Measurements from ENCODE around the gene EGR2. TPM values are rescaled to one million over a fixed set of nuclear protein-coding genes. Genes with fewer than 3 reads are reported as not detected.
A peak's percentile ranks its signal among the peaks of the same experiment; 100 is the strongest.

Gene EGR2
- total RNA-seq (1 to 10 TPM in 2 of 4 donors, under 1 TPM in 2; 0.67 to 1.2 (median 0.97) TPM), polyA plus RNA-seq (under 1 TPM; 0.24 to 0.64 (median 0.26) TPM)
- long read RNA-seq, donor 1 = 0 reads
- long read RNA-seq, donor 2 = 0 reads

DNA sequence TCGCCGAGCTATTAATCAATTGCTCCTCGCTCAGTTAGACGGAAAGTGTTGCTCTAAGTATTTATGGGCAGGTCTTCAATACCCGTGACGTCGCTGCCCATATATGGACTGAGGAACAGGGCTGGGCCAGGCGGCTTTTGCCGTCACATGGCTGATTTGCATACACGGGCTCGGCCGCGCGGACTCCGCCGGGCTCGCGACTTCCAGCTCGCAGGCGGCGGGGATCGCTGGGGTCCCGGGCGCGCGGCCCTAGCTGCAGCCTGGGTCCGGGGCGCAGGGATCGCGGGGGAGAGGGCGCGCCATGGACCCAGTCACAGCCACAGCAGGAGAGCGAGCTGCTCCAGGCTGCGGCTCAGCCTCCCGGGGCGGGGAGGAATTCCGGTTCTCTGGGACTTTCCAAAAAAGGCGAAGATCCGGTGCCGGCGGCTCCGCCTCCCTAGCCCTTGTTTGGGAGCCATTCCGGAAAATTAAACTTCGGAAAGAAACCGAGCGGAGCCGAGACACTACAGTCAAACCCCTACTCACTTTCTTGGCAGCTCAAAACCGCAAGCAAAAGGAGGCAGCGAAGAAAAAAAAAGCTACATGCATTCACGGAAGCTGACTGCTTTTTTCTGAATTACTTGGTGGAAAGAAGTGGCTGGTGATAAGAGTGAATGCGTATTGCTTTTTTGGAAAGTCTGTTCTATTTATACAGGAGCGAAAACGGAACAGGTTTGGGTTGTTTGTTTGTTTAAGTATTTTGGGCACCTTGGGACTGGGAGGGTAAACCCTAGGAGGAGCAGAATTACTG is at the start of gene EGR2:
Gene EGR2 (minus strand): TSS at position 36 of the 790 bp plus-strand sequence. CDS start 337 bp downstream, outside the sequence.
- Histone ChIP-seq H3K4me3 (peak within 1 kb of the TSS; percentile 79), H3K27me3 (ENCODE audit: insufficient read depth in 3 of 3, low read length in 2 of 3) (peaks cover 0 to 27% (median 13%) of the 10 kb centered on the region in 3 donors), H3K27ac (peak within 1 kb of the TSS; percentile 81), H3K9me3 (no peaks in the 10 kb centered on the region), H3K4me1 (peaks cover 21% of the 10 kb centered on the region), H3K36me3 (ENCODE audit: insufficient read depth in 1 of 2, low read depth in 1 of 2) (peaks cover 0 to 2% of the 10 kb centered on the region in 2 donors)
- intact Hi-C loops (cut with DNase I) = loop anchor here (5.0 to 10.0 kb wide), 5 partner anchors 204 to 382 kb away; partner anchors contain the start of gene NRBF2 (in 1 of the 2)
- WGBS, 3 donors = 0% methylated on average over 52 to 53 of the region's 53 CpGs
- DNase-seq (peak; percentile 90 to 94), ATAC-seq (peak; percentile 87 to 89 (median 88))
- TF ChIP-seq, protein P1, sequence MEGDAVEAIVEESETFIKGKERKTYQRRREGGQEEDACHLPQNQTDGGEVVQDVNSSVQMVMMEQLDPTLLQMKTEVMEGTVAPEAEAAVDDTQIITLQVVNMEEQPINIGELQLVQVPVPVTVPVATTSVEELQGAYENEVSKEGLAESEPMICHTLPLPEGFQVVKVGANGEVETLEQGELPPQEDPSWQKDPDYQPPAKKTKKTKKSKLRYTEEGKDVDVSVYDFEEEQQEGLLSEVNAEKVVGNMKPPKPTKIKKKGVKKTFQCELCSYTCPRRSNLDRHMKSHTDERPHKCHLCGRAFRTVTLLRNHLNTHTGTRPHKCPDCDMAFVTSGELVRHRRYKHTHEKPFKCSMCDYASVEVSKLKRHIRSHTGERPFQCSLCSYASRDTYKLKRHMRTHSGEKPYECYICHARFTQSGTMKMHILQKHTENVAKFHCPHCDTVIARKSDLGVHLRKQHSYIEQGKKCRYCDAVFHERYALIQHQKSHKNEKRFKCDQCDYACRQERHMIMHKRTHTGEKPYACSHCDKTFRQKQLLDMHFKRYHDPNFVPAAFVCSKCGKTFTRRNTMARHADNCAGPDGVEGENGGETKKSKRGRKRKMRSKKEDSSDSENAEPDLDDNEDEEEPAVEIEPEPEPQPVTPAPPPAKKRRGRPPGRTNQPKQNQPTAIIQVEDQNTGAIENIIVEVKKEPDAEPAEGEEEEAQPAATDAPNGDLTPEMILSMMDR (IDR thresholded peaks at IDR 0.05) = no peak

DNA sequence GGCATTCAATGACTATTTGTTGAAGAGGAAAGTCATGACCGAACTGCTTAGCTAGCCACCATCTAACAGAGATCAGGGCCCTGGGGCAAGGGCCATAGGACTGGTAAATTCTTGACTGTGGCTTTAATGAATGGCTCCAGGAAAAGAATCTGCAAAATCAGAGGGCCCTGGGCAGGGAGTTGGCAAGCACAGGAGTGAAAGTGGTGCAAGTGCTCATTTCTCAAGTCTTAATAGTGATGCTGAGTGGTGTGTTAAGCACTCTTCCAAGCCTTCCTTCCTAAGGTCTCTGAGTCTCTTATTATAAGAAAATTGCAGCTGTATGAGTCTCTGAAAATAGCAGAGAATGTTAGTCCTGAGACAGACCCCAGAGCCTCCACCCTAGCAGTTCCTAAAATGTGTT is 46.3 kb upstream of the EGR2 start:
- no peaks in the 10 kb centered on the region for H3K36me3 ChIP-seq (ENCODE audit: insufficient read depth in 1 of 2, low read depth in 1 of 2)
- H3K4me1 ChIP-seq = no peaks in the 10 kb centered on the region
- DNase-seq = no peak
- intact Hi-C loops (cut with DNase I) = no loop called here
- H3K27me3 ChIP-seq (ENCODE audit: insufficient read depth in 3 of 3, low read length in 2 of 3) = peaks cover 0 to 3% (median 1%) of the 10 kb centered on the region in 3 donors
- TF ChIP-seq, protein P1 (IDR thresholded peaks at IDR 0.05) = no peak
- H3K4me3 ChIP-seq = no peak overlapping the region
- no peak for ATAC-seq
- H3K9me3 ChIP-seq = no peaks in the 10 kb centered on the region
- WGBS, 3 donors = 96 to 100% (median 96%) methylated on average over 1 of the region's 1 CpG
- H3K27ac ChIP-seq = no peak overlapping the region

DNA sequence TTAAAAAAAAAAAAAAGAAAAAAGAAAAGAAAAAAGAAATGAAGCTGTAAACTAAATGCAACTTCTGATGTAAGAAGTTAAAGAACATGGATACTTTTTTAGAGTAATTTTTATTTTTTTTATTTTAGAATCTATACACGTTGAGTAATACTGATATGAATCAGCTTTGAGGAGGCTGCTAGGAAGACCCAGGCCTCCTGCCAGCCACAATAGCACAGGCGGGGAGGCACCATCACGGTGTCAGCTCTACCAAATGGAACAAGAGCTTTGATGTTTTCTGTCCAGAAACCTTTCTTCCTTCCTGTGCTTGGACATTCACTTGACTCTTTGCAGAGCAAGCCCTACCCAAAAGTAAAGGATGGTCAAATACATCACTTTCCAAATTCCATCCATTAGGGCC is 45.3 kb upstream of the EGR2 start:
- WGBS, 3 donors = 66 to 73% (median 70%) methylated on average over 3 of the region's 3 CpGs
- DNase-seq = no peak
- no peaks in the 10 kb centered on the region for H3K4me1 ChIP-seq
- intact Hi-C loops (cut with DNase I) = no loop called here
- H3K27me3 ChIP-seq (ENCODE audit: insufficient read depth in 3 of 3, low read length in 2 of 3) = peaks cover 0 to 3% (median 1%) of the 10 kb centered on the region in 3 donors
- no peak overlapping the region for H3K4me3 ChIP-seq
- ATAC-seq = no peak
- no peaks in the 10 kb centered on the region for H3K9me3 ChIP-seq
- H3K36me3 ChIP-seq (ENCODE audit: insufficient read depth in 1 of 2, low read depth in 1 of 2) = no peaks in the 10 kb centered on the region
- no peak overlapping the region for H3K27ac ChIP-seq
- TF ChIP-seq, protein P1 (IDR thresholded peaks at IDR 0.05) = no peak

DNA sequence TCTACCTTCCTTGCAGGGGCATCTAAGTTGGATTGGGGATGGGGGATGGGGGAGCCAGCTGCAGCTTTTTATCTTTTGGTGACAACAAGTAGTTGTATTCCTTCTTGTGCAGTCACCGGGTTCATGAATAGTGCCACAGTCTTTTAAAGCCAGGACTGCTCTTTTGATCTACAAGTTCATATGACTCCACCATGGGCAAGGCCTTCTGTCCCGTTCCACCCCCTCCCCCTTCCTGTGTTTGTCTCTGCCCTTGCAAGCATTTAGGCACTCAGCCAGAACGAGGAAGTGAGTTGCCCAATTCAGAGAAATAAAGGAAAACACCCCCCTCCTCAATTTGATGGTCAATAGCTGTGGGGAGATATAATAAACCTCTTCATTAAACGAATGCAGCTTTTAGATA is 44.8 kb upstream of the EGR2 start:
- Histone ChIP-seq H3K36me3 (ENCODE audit: insufficient read depth in 1 of 2, low read depth in 1 of 2) (no peaks in the 10 kb centered on the region), H3K27me3 (ENCODE audit: insufficient read depth in 3 of 3, low read length in 2 of 3) (peaks cover 0 to 3% (median 1%) of the 10 kb centered on the region in 3 donors), H3K4me1 (no peaks in the 10 kb centered on the region), H3K27ac (no peak overlapping the region), H3K9me3 (no peaks in the 10 kb centered on the region), H3K4me3 (no peak overlapping the region)
- no peak for DNase-seq
- WGBS, 3 donors = 20 to 30% (median 24%) methylated on average over 4 of the region's 4 CpGs
- ATAC-seq = no peak
- intact Hi-C loops (cut with DNase I) = no loop called here
- TF ChIP-seq, protein P1 (IDR thresholded peaks at IDR 0.05) = no peak
